Skin of body (tissue), 2 donors: Measurements from ENCODE around the gene POU2AF3. TPM values are rescaled to one million over a fixed set of nuclear protein-coding genes. Genes with fewer than 3 reads are reported as not detected.
"Not testable (repeated sequence)": the region's sequence is repeated elsewhere in the genome, so short reads cannot be mapped to it uniquely, and the experiment has no call there.

Experiments used
- DNase-seq: peaks from one replicate; lab custom pipeline; 2025; lab: John Stamatoyannopoulos, UW
- total RNA-seq: library from RNA; depleted of rRNA; stranded (reverse); fragments of >200 nt; gene quantifications from one replicate; pipeline ENCODE4 v1.2.3, GENCODE V29; 2014

The POU2AF3 gene
- total RNA-seq, 1 donor from 2014 or later = 1.4 TPM

DNA sequence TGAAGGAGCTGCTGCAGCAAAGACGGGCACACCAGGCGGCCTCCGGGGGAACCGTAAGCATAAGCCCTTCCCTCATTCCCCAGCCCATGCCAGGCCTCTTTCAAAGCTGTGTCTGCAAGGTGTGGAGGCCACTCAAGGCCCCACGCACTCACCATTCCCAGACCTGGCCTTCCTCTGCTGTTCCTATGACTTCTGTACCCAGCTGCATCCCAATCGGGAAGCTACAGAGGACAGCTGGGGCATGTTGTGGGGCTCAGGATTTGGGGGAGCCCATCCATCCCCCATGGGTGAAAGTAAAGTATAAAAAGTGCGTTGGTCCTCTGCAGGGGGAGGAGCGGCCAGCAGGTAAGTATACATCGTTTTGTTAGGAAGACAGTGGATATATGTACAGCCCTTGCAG, 2.2 kb downstream of the POU2AF3 start:
- DNase-seq = no peak

- no peak for DNase-seq
Observed at GRCh38 chr11:111301004-111301841, 2.9 kb downstream of the POU2AF3 start.

GRCh38 chr11:111301842-111302118, 3.4 kb downstream of the POU2AF3 start:
- no peak for DNase-seq

DNA sequence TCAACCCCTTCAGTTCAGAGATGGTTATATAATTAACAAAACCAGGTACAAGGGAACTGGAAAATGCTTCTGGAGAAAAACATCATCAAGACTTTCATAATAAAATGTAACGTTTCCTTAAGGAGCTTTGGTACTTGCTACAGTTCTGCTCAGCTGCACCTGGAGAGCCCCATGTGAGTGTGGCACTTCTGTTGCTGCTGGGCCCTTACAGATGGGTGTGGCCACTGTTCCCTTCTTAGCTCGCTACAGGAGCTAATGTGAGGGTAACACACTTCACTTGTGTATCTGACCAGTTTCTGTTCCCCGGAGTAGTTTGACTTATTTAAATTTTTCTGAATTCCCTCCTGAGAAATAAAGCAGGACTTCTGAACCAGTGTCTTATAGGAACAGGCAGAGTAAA, 4.0 kb downstream of the POU2AF3 start:
- DNase-seq = no peak

DNA sequence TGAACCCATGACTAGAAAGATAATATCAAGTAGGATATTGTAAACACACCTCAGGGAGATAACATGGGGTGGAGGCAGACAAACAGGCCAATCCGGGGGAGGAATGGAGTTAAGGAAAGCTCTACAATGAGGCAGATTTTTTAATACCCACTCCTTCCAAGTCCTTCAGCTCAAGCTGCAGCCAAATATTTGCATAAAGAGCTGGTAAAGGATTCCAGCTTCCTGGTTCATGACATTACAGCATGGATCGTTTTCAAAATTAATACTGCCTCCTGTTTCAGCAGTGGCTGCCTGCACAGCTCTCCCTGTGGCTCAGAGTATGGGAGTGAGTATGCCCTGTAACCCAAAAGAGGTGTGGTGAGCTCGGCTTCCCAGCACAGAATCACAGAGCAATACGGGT, 5.1 kb downstream of the POU2AF3 start:
- no peak for DNase-seq

DNA sequence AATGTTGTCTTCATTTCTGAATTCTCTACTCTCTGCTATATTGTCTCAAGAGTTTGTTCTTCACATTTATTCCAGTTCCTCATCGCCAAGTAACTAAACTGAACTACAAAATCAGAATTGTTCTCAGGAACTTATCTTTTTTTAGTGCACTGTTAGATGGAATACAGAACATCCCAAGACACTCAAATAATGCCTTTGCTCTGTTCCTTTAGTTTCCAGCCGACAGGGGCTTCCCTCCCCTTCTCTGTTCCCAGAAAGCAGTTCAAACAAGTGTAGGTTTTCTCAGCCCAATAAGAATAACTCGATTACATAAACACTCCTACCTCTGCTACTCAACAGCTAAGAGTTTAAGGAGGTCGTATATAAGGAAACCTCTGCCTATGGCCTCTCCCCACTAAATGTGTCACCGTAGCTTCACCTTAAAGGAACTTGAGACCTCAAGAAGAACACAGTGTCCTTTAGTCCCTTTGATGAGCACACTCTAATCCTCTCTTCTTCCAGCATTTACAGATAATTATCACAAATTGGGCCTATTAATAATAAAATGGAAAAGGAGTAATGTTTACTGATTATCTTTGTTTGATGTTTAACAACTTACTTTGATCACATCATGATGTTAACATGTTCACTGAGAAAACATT, 6.9 kb downstream of the POU2AF3 start:
- DNase-seq = no peak

GRCh38 chr11:111305876-111306275, 7.5 kb downstream of the POU2AF3 start:
- DNase-seq = no peak

- DNase-seq = no peak
Observed at GRCh38 chr11:111306321-111306720, 8.0 kb downstream of the POU2AF3 start.

DNA sequence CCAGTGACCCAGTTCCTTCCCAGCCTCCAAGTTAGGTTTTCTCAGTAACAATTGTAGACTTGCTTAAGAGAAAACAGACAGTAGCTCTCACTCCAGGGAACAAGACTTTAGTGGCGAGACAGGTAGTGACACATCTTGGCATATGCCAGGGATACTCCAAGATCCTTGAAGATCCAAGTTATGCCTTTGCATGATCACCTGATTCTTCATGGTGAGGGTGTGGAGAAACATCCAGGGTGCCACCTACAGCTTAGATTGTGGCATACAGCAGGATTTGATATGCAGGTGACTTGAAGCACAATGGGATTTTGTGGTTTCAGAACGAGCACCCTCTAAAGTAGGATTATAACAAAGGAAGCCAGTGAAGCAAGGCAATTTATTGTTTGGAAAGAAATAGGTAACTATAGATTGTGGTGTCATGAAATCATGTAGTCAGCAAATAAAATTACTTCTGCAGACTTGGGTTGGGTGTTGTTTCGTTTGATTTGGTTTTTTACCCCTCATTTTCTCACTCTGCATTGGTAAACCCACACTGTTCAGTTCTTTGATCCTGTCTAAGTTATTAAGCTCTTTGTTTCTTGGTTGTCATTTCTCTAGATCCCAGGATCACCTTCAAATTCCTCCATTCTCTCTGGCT, 9.2 kb downstream of the POU2AF3 start:
- DNase-seq = no peak

DNA sequence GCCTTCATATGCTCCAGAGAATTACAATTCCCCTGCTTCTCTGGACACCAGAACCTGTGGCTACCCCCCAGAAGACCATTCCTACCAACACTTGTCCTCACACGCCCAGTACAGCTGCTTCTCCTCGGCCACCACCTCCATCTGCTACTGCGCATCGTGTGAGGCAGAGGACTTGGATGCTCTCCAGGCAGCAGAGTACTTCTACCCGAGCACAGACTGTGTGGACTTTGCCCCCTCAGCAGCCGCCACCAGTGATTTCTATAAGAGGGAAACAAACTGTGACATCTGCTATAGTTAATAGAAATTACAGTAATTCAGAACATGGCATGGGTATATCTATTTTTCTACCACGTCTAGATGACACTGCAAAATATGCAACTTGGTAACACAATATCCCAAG, 9.8 kb downstream of the POU2AF3 start:
- no peak for DNase-seq

DNA sequence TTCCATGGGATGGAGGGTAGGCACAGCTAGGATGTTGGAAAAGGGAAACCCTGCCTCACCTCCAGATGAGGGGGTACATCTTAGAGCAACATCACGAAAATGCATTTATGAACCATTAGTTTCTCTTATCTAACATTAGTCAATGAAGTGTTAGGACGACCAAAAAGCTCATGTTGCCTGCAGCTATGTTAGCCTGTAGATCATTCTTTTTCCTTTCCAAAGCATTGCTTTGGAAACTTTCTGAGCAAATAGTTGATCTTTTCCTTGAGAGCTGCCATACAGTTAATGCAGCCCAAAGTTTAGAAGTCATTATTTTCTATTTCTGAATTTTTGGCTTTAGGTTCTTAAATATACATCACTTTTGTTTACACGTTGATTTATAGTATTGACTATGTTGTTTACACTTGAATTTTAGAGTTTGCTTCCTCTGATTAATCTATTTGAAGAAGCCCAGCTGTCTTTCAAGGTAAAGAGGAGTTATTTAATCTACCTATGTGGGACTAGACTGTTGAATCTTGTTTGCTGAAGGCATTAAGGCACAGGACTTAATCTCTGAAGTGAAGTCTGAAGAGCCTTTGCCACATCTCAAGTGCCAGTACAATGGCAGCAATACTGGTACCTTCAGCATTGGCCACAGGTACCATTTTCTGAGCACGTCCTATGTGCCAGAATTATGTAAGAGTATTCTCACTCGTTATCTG, 11.0 kb downstream of the POU2AF3 start:
- DNase-seq = no peak

DNA sequence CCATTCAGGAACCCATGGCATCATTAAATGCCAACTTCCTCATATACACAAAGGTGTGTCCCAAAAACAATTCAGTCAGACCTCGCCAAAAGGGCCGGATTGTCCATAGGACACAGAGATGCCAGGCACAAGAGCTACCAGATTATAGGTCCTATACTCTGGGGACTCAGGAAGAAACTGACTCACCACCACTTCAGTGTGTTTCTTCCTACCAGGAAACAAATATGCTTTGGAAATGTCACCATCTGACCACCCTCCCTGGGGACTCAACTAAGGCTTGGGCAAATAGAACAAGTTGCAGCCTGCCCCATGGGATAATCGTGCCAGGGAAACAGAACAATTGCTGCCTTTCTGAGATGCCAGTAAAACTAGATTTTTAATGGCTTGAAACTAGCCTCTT, 11.7 kb downstream of the POU2AF3 start:
- DNase-seq = no peak

GRCh38 chr11:111310723-111311122, 12.4 kb downstream of the POU2AF3 start:
- DNase-seq = no peak

GRCh38 chr11:111312076-111312475, 13.7 kb downstream of the POU2AF3 start:
- DNase-seq = no peak

GRCh38 chr11:111319296-111319695, 20.9 kb downstream of the POU2AF3 start:
- DNase-seq = no peak

DNA sequence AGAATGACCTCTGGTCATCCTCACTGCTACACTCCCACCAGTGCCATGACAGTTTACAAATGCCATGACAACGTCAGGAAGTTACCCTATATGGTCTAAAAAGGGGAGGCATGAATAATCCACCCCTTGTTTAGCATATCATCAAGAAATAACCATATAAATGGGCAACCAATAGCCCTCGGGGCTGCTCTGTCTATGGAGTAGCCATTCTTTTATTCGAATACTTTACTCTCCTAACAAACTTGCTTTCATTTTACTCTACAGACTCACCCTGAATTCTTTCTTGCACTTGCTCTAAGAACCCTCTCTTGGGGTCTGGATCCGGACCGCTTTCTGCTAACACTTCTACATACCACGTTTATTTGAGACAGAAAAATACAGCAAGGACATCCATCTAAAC, 21.9 kb downstream of the POU2AF3 start:
- not testable (repeated sequence) for DNase-seq

DNA sequence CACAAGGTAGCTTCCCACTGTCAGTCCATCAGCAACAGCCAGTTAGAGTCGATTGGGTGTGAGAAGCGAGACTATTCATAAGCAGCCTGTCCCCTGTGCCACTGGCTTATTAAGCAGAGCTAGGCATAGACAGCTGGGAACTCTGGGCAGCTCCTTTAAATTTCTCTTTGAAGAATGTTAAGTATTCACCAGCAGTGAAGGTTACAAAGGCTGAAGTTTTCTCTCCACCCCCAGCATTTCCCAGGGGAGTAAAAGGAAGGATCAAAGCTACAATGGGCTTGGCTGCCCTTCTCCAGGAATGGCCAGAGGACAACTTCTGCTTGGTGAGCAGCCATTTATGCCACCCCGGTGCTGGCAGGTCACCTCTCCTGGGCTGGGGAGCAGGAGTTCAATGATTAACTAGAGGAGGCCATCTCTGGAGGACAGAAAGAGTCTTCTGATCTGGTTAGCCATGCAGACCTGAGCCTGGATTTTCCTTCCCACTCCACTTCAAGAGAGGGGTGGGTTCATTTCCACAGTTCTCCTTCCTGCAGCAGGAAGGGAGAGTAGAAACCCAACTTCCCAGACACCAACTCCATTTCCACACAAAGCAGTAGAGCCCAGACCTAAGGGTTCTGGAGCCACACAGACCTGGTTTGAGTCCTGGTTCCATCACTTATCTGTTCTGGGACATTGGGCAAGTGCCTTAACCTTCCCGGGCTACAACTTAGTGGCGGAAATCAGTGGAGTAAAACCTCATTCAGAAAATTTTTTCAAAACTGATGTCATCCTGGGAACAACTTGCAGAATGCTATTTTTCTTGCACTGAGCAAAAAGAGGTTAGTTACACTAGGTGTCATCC, 22.6 kb downstream of the POU2AF3 start:
- no peak for DNase-seq

- no peak for DNase-seq
Observed at GRCh38 chr11:111322534-111322933, 24.2 kb downstream of the POU2AF3 start.

GRCh38 chr11:111324277-111324720, 26.0 kb downstream of the POU2AF3 start:
- peak; percentile 5 for DNase-seq

DNA sequence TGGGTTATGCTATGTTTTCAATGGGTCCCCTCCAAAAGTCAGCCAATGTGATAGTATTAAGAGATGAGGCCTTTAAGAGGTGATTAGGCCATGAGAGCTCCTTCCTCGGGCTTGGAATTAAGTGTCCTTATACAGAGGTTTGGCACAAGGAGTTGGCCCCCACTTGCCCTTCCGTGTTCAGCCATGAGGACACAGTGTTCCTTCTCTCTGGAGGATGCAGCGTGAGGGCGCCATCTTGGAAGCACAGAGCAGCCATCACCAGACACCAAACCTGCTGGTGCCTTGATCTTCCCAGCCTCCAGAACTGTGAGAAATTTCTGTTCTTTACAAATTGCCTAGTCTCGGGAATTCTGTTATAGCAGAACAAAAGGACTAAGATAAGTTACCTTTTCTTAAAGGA, 26.9 kb downstream of the POU2AF3 start:
- no peak for DNase-seq

DNA sequence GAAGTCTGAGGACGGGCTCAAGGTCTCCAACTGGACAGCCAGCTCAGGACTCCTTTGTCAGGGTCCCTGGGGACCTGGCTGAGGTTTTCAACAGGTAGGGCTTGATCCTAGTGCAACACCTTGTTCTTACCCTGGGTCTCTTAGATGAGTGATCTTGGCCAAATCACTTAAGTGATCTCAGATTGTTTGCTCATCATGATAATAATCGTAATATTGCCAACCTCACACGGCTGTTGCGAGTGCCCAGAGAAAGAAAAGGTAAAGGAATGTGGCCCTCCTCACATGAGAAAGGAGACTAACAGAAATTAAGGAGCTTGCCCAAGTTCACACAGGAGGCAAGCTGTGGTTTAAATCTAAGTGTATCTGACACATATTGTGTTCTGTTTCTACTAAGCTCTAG, 28.5 kb downstream of the POU2AF3 start:
- no peak for DNase-seq
